GM12878 (cell line): ENCODE results near the gene VGF. TPM values are rescaled to one million over a fixed set of nuclear protein-coding genes. Genes with fewer than 3 reads are reported as not detected.

Experiments
- ATAC-seq: fragments of 200-7000 bp; cut with Tn5 transposase; 3 replicates; pipeline ENCODE4 v1.9.1; 2020; ENCODE audit warnings: mild to moderate bottlenecking, moderate library complexity
- BruUV-seq: library from RNA; stranded (reverse); fragments of 400-500 nt; replicated peaks from 2 replicates; lab custom pipeline; 2021; lab: Mats Ljungman, UMichigan
- CTCF ChIA-PET: fragments of 300-600 bp; sonication (Branson Sonifier 250); formaldehyde crosslinking; extraction: SDS; loops from one replicate; lab custom pipeline; 2021; ENCODE audit warnings: inconsistent platforms; lab: Yijun Ruan, JAX
- POLR2A ChIA-PET: fragments of 350-600 bp; formaldehyde crosslinking; extraction: SDS; loops from one replicate; lab custom pipeline; 2021; ENCODE audit warnings: inconsistent platforms; lab: Charles Lee
- RAD21 ChIA-PET: fragments of 300-600 bp; sonication (Branson Sonifier 250); formaldehyde crosslinking; loops from one replicate; lab custom pipeline; 2023; ENCODE audit warnings: antibody characterized with exemption; ENCODE audit not compliant: unreplicated experiment; lab: Charles Lee
- SMC1A ChIA-PET: fragments of 300-600 bp; sonication (Branson Sonifier 250); formaldehyde crosslinking; loops from one replicate; lab custom pipeline; 2023; ENCODE audit not compliant: unreplicated experiment, uncharacterized antibody; lab: Charles Lee
- DNase-seq: peaks from one replicate; pipeline ENCODE4 v3.0.0-alpha.2; 2011; ENCODE audit warnings: low read depth, low spot score
- FAIRE-seq: peaks from 3 replicates; lab custom pipeline; 2011; peaks lifted over from hg19 to GRCh38; lab: Jason Lieb, UNC
- H2AFZ ChIP-seq: 2 replicates; pipeline ENCODE4 v1.6.0; 2011; ENCODE audit warnings: low read depth, low read length, control low read depth; ENCODE audit not compliant: control insufficient read depth
- H3K27ac ChIP-seq: 2 replicates; pipeline ENCODE4 v1.5.1; 2011; ENCODE audit warnings: control low read depth; ENCODE audit not compliant: control insufficient read depth, insufficient read depth
- H3K27me3 ChIP-seq, 2 experiments: replicated peaks in 1 of 2; 2 replicates each; pipeline versions ENCODE4 v1.6.0 to v1.6.1; 2011; ENCODE audit warnings: low read length in 1 of 2; ENCODE audit not compliant: control insufficient read depth in 2 of 2, insufficient read depth in 2 of 2
- H3K36me3 ChIP-seq, 2 experiments: 2 replicates each; pipeline ENCODE4 v1.5.1; 2011; ENCODE audit warnings: low read length in 1 of 2; ENCODE audit not compliant: control insufficient read depth in 2 of 2, insufficient read depth in 2 of 2
- H3K4me1 ChIP-seq: 2 replicates; pipeline ENCODE4 v1.6.1; 2011; ENCODE audit warnings: mild to moderate bottlenecking, low read length, moderate library complexity, mixed read lengths; ENCODE audit not compliant: control insufficient read depth, insufficient read depth
- H3K4me2 ChIP-seq: 2 replicates; pipeline ENCODE4 v1.6.0; 2011; ENCODE audit warnings: control low read depth; ENCODE audit not compliant: control insufficient read depth, insufficient read depth
- H3K4me3 ChIP-seq: fragments of 200-600 bp; sonication (generic); 2 replicates; pipeline ENCODE4 v1.5.1; 2016
- H3K79me2 ChIP-seq: 2 replicates; pipeline ENCODE4 v1.6.0; 2011; ENCODE audit warnings: low read length; ENCODE audit not compliant: control insufficient read depth, insufficient read depth
- H3K9ac ChIP-seq: 2 replicates; pipeline ENCODE4 v1.8.0; 2011; ENCODE audit warnings: low read length, control low read depth, mixed read lengths; ENCODE audit not compliant: control insufficient read depth, insufficient read depth
- H3K9me3 ChIP-seq: replicated peaks from 3 replicates; pipeline ENCODE4 v1.5.1; 2011; ENCODE audit warnings: mild to moderate bottlenecking, low read length; ENCODE audit not compliant: control insufficient read depth, insufficient read depth
- H4K20me1 ChIP-seq: 2 replicates; pipeline ENCODE4 v1.6.0; 2011; ENCODE audit not compliant: control insufficient read depth, insufficient read depth
- CHD2 ChIP-seq: IDR thresholded peaks from 2 replicates; pipeline ENCODE4 v1.6.1; 2011; ENCODE audit warnings: low read depth, low read length, improper control_type of control experiment, borderline replicate concordance
- JUND ChIP-seq: IDR thresholded peaks from 2 replicates; pipeline ENCODE4 v1.6.1; 2012; ENCODE audit warnings: low read depth, mild to moderate bottlenecking, low read length, improper control_type of control experiment, moderate library complexity
- KLF5 ChIP-seq: fragments of 450-650 bp; IDR thresholded peaks from 2 replicates; pipeline ENCODE4 v1.6.1; 2014; ENCODE audit warnings: mild to moderate bottlenecking; ENCODE audit not compliant: partially characterized antibody
- MTA3 ChIP-seq: IDR thresholded peaks from 2 replicates; pipeline ENCODE4 v1.6.1; 2012; ENCODE audit warnings: low read length, inconsistent platforms, borderline replicate concordance
- MXI1 ChIP-seq: fragments of 150-350 bp; IDR thresholded peaks from 2 replicates; pipeline ENCODE4 v1.6.1; 2011; ENCODE audit warnings: low read depth, mild to moderate bottlenecking, inconsistent platforms, low read length, improper control_type of control experiment
- PAX8 ChIP-seq: fragments of 450-650 bp; IDR thresholded peaks from 2 replicates; pipeline ENCODE4 v1.6.1; 2017; ENCODE audit warnings: mild to moderate bottlenecking, moderate library complexity
- SMAD5 ChIP-seq: IDR thresholded peaks from 2 replicates; pipeline ENCODE4 v1.6.1; 2016; ENCODE audit warnings: antibody characterized with exemption, low read depth
- SP1 ChIP-seq: IDR thresholded peaks from one replicate; pipeline ENCODE4 v1.6.1; 2011; ENCODE audit warnings: low read depth, low read length
- SPI1 ChIP-seq: IDR thresholded peaks from 2 replicates; pipeline ENCODE4 v1.6.1; 2011; ENCODE audit warnings: low read depth, mild to moderate bottlenecking, low read length, moderate library complexity, borderline replicate concordance; ENCODE audit not compliant: insufficient read depth
- ZBED1 ChIP-seq: IDR thresholded peaks from 2 replicates; pipeline ENCODE4 v1.6.1; 2016; ENCODE audit warnings: borderline replicate concordance
- WGBS: methylation state at CpG from one replicate; pipeline ENCODE4 v1.1.6; 2016; ENCODE audit warnings: low lambda C conversion rate; ENCODE audit not compliant: insufficient replicate concordance, insufficient coverage; ENCODE audit errors: missing lambda C conversion rate; 5-methylcytosine and 5-hydroxymethylcytosine counted together
- in situ Hi-C: fragments of 300-500 bp; cut with MboI; formaldehyde crosslinking; loops from 9 replicates; pipeline ENCODE4 v1.14.3; 2018; ENCODE audit warnings: mixed read lengths
- intact Hi-C: fragments of 100-400 bp; cut with micrococcal nuclease; formaldehyde crosslinking; loops from one replicate; pipeline ENCODE4 v1.14.2; 2022; ENCODE audit not compliant: unreplicated experiment
- polyA plus RNA-seq, 11 experiments: library from polyadenylated mRNA; depleted of rRNA in 4 of 11; unstranded in 6 of 11; stranded (reverse) in 5 of 11; fragments of >200 nt; fragmentation: Nextera tagmentation in 4 of 11; fragmentation: Illumina TruSeq in 1 of 11; extraction: Ambion mirVana in 4 of 11; extraction: Trizol in 1 of 11; gene quantifications; 1 replicate in 1 of 11; 2 replicates in 10 of 11; pipeline versions ENCODE4 v1.2.1 to v1.2.3, GENCODE V29; 2011 to 2016; ENCODE audit warnings: inconsistent platforms in 2 of 11, missing spikeins in 2 of 11, low read depth in 1 of 11
- total RNA-seq, 4 experiments: library from RNA; depleted of rRNA in 3 of 4; stranded (reverse); fragments of >200 nt in 3 of 4; fragmentation: Illumina TruSeq in 1 of 4; extraction: Trizol in 1 of 4; gene quantifications; 2 replicates each; pipeline versions ENCODE4 v1.2.1 to v1.2.3, GENCODE V29; 2013 to 2021
- TF ChIP-seq, protein P1 (sequence below): fragments of 450-650 bp; IDR thresholded peaks from 2 replicates; pipeline ENCODE4 v1.6.1; 2018; ENCODE audit warnings: borderline replicate concordance, mild to moderate bottlenecking; ENCODE audit not compliant: partially characterized antibody

VGF gene
- total and polyA plus RNA-seq, 10 of the 15 experiments (the other 5 are each of a cell fraction or from before 2014, with no cell fraction given) = 0.09 to 0.25 (median 0.17) TPM; not detected in 6

DNA sequence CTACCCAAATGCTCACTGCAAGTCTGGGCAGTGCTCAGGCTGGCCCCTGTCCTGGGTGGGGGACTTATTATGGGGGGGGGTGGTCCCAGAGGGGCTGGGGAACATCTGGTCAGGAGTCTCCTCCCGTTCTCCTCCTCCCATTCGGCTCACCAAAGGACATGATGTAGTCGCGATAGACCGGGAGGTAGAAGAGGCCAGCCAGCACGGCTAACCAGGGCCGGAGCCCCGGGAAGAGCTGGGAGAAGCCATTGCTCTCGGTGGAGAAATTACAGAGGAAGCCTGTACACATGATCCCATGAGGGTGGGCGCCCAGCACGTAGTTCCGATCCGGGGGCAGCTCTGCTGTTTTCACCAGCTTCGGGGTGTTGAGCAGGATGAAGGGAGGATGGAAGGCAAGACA is 33.1 kb upstream of the VGF start:
- Histone ChIP-seq H3K9ac (no peak overlapping the region), H3K27ac (no peak overlapping the region), H3K79me2 (no peaks in the 10 kb centered on the region), H3K27me3 (peaks cover 0 to 9% of the 10 kb centered on the region in 2 experiments; a peak in 2 of 4 replicates), H3K36me3 (no peaks in the 10 kb centered on the region), H3K9me3 (no peaks in the 10 kb centered on the region), H3K4me1 (no peaks in the 10 kb centered on the region; the same call in 1 of the 2 replicates), H3K4me2 (no peak overlapping the region), H3K4me3 (no peak overlapping the region), H2AFZ (no peak overlapping the region), H4K20me1 (no peaks in the 10 kb centered on the region)
- in situ Hi-C loops = no loop called here
- CTCF ChIA-PET = no interaction called here
- intact Hi-C loops = no loop called here
- DNase-seq (no peak), ATAC-seq (no peak), FAIRE-seq (no peak)
- SMC1A ChIA-PET = no interaction called here
- POLR2A ChIA-PET = no interaction called here
- RAD21 ChIA-PET = no interaction called here
- BruUV-seq = no TSS peak
- TF ChIP-seq SP1 (no peak), ZBED1 (no peak), SMAD5 (no peak), JUND (no peak)
- WGBS = 51% methylated on average over 10 of the region's 14 CpGs

DNA sequence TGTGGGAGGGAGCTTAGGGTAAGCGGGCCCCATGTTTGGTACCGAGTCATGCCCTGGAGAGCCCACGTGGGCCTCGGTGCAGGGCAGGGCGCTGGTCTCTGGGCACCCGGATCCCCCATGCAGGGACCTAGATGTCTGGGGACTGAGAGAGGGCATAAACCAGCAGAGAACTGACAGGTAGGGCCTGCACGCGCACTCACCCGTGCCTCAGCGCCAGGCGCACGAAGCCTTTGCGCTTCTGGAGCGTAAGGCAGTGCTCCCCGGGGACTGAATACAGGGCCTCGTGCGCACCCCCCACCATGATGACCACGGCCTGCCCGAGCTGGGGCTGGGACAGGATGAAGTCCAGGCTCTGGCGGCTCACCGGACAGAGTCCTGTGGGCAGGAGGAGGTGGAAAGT is 32.6 kb upstream of the VGF start:
- intact Hi-C loops = no loop called here
- H3K9ac ChIP-seq = no peak overlapping the region
- no peak for DNase-seq
- no TSS peak for BruUV-seq
- H3K27ac ChIP-seq = no peak overlapping the region
- TF ChIP-seq KLF5 (no peak), MXI1 (no peak), PAX8 (no peak), SPI1 (no peak), MTA3 (no peak), CHD2 (no peak)
- TF ChIP-seq, protein P1, sequence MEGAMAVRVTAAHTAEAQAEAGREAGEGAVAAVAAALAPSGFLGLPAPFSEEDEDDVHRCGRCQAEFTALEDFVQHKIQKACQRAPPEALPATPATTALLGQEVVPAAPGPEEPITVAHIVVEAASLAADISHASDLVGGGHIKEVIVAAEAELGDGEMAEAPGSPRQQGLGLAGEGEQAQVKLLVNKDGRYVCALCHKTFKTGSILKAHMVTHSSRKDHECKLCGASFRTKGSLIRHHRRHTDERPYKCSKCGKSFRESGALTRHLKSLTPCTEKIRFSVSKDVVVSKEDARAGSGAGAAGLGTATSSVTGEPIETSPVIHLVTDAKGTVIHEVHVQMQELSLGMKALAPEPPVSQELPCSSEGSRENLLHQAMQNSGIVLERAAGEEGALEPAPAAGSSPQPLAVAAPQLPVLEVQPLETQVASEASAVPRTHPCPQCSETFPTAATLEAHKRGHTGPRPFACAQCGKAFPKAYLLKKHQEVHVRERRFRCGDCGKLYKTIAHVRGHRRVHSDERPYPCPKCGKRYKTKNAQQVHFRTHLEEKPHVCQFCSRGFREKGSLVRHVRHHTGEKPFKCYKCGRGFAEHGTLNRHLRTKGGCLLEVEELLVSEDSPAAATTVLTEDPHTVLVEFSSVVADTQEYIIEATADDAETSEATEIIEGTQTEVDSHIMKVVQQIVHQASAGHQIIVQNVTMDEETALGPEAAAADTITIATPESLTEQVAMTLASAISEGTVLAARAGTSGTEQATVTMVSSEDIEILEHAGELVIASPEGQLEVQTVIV = no peak
- H3K9me3 ChIP-seq = no peaks in the 10 kb centered on the region
- H3K36me3 ChIP-seq = no peaks in the 10 kb centered on the region
- no peaks in the 10 kb centered on the region for H3K79me2 ChIP-seq
- no peak overlapping the region for H3K4me3 ChIP-seq
- no peak for ATAC-seq
- no peak overlapping the region for H3K4me2 ChIP-seq
- 72% methylated on average over 21 of the region's 21 CpGs for WGBS
- ChIA-PET POLR2A (no interaction called here), CTCF (no interaction called here), SMC1A (no interaction called here), RAD21 (no interaction called here)
- no peaks in the 10 kb centered on the region for H3K4me1 ChIP-seq
- H2AFZ ChIP-seq = no peak overlapping the region
- H4K20me1 ChIP-seq = no peaks in the 10 kb centered on the region
- peaks cover 0 to 9% of the 10 kb centered on the region in 2 experiments; a peak in 2 of 4 replicates for H3K27me3 ChIP-seq
- FAIRE-seq = no peak
- in situ Hi-C loops = no loop called here
